Activated B cell treated with CpG ODN at 0.5 μM for 24 hours (primary cell): ENCODE measurements around the gene NELFA. TPM values are rescaled to one million over a fixed set of nuclear protein-coding genes. Genes with fewer than 3 reads are reported as not detected.

ENCODE experiments used
- ATAC-seq: fragments of 200-7000 bp; cut with Tn5 transposase; one replicate; pipeline ENCODE4 v1.10.0; 2021; ENCODE audit warnings: low read depth, mild to moderate bottlenecking, moderate library complexity
- CTCF ChIA-PET: fragments of 350-600 bp; sonication (Branson Sonifier 250); formaldehyde crosslinking; loops from one replicate; lab custom pipeline; 2021; ENCODE audit warnings: antibody characterized with exemption; lab: Charles Lee
- POLR2A ChIA-PET: fragments of 350-600 bp; sonication (Branson Sonifier 250); formaldehyde crosslinking; loops from one replicate; lab custom pipeline; 2021; ENCODE audit warnings: antibody characterized with exemption; lab: Charles Lee
- DNase-seq: peaks from one replicate; pipeline ENCODE4 v3.0.0; 2022
- H3K27ac Mint-ChIP-seq: one replicate; pipeline ENCODE4 v1.8.0; 2020; ENCODE audit warnings: mixed read lengths
- H3K27me3 Mint-ChIP-seq: one replicate; pipeline ENCODE4 v1.8.0; 2021; ENCODE audit warnings: mixed read lengths
- H3K36me3 Mint-ChIP-seq: one replicate; pipeline ENCODE4 v1.8.0; 2021; ENCODE audit warnings: low read depth, mixed read lengths
- H3K4me1 Mint-ChIP-seq: one replicate; pipeline ENCODE4 v1.8.0; 2021; ENCODE audit warnings: mixed read lengths
- H3K4me3 Mint-ChIP-seq: one replicate; pipeline ENCODE4 v1.8.0; 2020; ENCODE audit warnings: mild to moderate bottlenecking, mixed read lengths
- H3K9me3 Mint-ChIP-seq: one replicate; pipeline ENCODE4 v1.8.0; 2020; ENCODE audit warnings: mixed read lengths
- intact Hi-C: fragments of 100-400 bp; cut with micrococcal nuclease; formaldehyde crosslinking; loops from one replicate; pipeline ENCODE4 v1.15.1; 2024
- total RNA-seq: library from RNA; stranded (reverse); gene quantifications from 2 replicates; pipeline ENCODE4 v1.2.3, GENCODE V29; 2022
- TF ChIP-seq, protein P1 (sequence below): fragments of 200-600 bp; IDR thresholded peaks from one replicate; pipeline ENCODE4 v1.8.0; 2022; ENCODE audit warnings: antibody characterized with exemption, mild to moderate bottlenecking

Gene NELFA
- total RNA-seq, 1 donor from 2014 or later: 49.9 TPM

DNA sequence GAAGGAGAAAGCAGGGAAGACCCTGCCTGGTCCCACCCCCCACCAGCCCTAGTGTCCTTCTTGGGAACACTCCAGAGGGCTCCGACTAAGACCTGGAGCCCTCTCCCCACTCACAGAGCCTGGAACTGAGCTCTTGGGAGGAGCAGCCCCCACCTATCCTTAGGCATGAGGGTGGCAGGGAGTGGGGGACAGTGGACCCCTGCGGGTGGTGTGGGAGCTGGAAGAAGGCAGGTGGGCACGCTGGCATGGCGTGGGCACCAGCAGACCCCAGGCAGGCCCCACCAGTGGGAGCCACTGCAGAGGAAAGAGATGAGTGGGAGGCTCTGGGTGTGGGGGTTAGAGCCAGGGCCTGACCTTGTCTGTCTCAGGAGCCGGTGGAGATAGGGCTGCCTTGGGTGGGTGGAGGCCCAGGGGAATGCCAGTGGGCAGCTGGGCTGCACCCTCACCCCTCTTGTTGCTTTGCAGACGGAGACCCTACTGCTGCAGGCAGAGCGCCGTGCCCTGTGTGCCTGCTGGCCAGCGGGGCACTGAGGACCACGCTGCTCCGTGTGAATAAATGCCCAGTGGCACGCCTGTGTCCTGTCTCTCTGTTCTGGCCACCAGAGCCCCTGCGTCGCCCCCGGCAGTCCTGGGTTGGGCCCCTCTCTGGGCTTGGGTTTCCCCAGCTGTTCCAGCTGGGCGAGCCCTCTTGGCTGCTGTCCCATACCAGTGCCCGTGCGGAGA, 34.8 kb upstream of the NELFA start:
- peaks cover 24% of the 10 kb centered on the region for H3K27me3 Mint-ChIP-seq
- intact Hi-C loops: loop anchor here (5.0 kb wide), 1 partner anchor 374 kb away; the partner anchor contains the start of genes CFAP99 and ZFYVE28
- no peaks in the 10 kb centered on the region for H3K36me3 Mint-ChIP-seq
- CTCF ChIA-PET: no interaction called here
- peaks cover 9% of the 10 kb centered on the region for H3K4me1 Mint-ChIP-seq
- H3K27ac Mint-ChIP-seq: no peak overlapping the region
- POLR2A ChIA-PET: no interaction called here
- TF ChIP-seq, protein P1, sequence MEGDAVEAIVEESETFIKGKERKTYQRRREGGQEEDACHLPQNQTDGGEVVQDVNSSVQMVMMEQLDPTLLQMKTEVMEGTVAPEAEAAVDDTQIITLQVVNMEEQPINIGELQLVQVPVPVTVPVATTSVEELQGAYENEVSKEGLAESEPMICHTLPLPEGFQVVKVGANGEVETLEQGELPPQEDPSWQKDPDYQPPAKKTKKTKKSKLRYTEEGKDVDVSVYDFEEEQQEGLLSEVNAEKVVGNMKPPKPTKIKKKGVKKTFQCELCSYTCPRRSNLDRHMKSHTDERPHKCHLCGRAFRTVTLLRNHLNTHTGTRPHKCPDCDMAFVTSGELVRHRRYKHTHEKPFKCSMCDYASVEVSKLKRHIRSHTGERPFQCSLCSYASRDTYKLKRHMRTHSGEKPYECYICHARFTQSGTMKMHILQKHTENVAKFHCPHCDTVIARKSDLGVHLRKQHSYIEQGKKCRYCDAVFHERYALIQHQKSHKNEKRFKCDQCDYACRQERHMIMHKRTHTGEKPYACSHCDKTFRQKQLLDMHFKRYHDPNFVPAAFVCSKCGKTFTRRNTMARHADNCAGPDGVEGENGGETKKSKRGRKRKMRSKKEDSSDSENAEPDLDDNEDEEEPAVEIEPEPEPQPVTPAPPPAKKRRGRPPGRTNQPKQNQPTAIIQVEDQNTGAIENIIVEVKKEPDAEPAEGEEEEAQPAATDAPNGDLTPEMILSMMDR: no peak
- H3K4me3 Mint-ChIP-seq: peak overlapping the region; percentile 19
- no peaks in the 10 kb centered on the region for H3K9me3 Mint-ChIP-seq
- no peak for ATAC-seq
- DNase-seq: no peak

DNA sequence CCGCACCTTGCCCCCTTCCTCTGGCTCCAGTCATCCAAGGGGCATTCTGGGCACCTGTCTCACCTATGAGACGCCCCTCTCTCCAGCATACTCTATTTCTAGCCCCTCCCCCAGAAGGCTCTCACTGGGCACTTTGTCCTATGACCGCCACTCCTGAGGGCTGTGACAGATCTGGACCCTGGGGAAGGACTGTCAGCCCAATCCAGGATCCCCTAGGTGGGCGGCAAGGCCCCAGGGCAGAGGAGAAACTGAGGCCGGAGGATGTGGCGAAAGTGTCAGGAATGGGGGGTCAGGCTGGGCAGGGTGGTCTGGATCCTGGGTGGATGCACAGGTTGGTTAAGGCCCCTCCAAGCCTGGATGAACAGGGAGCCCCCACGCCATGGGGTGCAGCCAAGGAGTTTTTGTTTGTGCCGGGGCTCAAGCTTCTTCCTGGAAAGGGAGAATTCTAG, 34.2 kb upstream of the NELFA start:
- ATAC-seq: no peak
- TF ChIP-seq, protein P1: no peak
- no peak for DNase-seq
- ChIA-PET CTCF (no interaction called here), POLR2A (no interaction called here)
- intact Hi-C loops: loop anchor here (1.0 to 5.0 kb wide), 2 partner anchors 34 to 374 kb away; partner anchors contain the start of genes CFAP99 and ZFYVE28
- H3K27me3 Mint-ChIP-seq: peaks cover 18% of the 10 kb centered on the region
- no peaks in the 10 kb centered on the region for H3K36me3 Mint-ChIP-seq
- peaks cover 9% of the 10 kb centered on the region for H3K4me1 Mint-ChIP-seq
- no peaks in the 10 kb centered on the region for H3K9me3 Mint-ChIP-seq
- H3K4me3 Mint-ChIP-seq: peak overlapping the region; percentile 77
- H3K27ac Mint-ChIP-seq: peak overlapping the region; percentile 35

DNA sequence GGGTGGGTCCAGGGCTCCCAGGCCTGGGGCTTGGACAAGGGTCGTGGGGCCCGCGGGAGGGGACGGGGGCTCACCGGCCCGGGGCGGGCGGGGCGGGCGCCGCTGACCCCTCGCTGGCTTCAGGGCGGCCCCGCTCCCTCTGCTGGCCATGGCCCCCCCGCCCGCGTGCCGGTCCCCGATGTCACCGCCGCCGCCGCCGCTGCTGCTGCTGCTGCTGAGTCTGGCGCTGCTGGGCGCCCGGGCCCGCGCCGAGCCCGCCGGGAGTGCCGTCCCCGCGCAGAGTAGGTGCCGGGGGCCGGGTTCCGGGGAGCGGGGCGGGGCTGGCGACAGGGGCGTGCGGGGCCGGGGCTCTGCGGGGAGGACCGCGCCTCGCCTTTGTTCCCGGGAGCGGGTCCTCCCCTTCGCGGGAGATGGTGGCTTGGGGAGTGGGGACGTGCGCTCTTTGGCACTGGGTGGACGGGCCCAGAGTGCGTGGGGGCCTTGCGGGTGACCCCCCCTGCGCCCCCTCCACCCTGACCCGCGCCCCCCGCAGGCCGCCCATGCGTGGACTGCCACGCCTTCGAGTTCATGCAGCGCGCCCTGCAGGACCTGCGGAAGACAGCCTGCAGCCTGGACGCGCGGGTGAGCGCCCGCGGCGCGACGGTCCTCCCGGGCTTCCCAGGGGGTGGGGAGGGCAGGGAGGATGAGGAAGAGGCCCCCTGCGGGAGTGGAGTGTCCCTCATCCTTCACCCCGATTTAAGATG, 33.6 kb upstream of the NELFA start:
- TF ChIP-seq, protein P1: no peak
- intact Hi-C loops: loop anchor here (1.0 to 5.0 kb wide), 2 partner anchors 33 to 375 kb away; partner anchors contain the start of genes CFAP99 and ZFYVE28
- POLR2A ChIA-PET: no interaction called here
- ATAC-seq (peak; percentile 53), DNase-seq (peak; percentile 48)
- peaks cover 14% of the 10 kb centered on the region for H3K27me3 Mint-ChIP-seq
- peaks cover 9% of the 10 kb centered on the region for H3K4me1 Mint-ChIP-seq
- H3K9me3 Mint-ChIP-seq: no peaks in the 10 kb centered on the region
- CTCF ChIA-PET: no interaction called here
- no peaks in the 10 kb centered on the region for H3K36me3 Mint-ChIP-seq
- H3K4me3 Mint-ChIP-seq: peak overlapping the region; percentile 77
- peak overlapping the region; percentile 35 for H3K27ac Mint-ChIP-seq

DNA sequence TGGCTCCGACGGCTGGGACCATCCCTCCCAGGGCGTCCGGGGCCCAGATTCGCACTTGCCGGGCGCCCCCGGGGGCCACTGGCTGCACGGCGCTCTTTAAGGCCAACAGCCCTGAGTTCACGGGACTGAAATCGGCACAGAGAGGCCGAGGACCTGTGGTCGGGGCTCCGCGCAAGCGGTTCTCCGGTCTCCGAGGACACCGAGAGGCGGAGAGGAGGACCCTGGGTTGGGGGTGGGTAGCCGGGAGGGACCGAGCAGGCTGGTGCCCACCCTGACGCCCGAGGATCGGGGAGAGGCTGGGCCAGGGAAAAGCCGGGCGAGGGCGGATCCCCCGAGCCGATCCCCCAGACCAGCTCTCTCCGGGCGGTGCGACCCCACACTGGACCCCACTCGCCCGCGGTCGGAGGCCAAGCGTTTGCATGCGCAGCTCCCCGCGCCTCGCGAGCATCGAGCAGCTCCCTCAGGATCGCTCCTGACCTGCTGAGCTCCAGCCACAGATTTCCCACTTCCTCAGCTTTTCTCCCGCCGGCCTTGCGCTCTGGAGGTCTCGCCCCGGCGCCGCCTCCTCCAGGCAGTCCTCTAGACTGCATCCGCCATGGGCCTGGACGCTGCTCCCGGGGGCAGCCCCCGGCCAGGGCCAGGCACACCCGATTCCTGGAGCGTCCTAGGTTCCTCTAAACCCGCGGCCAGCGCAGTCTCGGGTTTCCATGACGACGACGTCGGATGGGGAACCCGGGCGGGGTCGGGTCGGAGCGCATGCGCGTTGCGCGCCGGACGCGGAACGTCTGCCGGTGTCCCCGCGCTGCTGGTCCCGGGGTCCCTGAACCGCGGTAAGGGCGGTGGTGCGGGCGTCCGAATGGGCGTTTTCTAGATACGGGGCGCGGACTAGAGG, 32.7 kb upstream of the NELFA start:
- ChIA-PET POLR2A (interaction anchor here (0.6 to 0.8 kb wide), 2 partner anchors 32 to 883 kb away, joined by 3 read pairs; no protein-coding TSS in a partner anchor), CTCF (no interaction called here)
- Mint-ChIP-seq H3K9me3 (no peaks in the 10 kb centered on the region), H3K27me3 (peaks cover 20% of the 10 kb centered on the region), H3K27ac (peak overlapping the region; percentile 12), H3K4me3 (peak overlapping the region; percentile 84), H3K36me3 (no peaks in the 10 kb centered on the region), H3K4me1 (peaks cover 9% of the 10 kb centered on the region)
- TF ChIP-seq, protein P1: no peak
- intact Hi-C loops: loop anchor here (1.0 to 5.0 kb wide), 4 partner anchors 17 to 376 kb away; partner anchors contain the start of genes CFAP99, LETM1, NAT8L and ZFYVE28
- DNase-seq (peak; percentile 80), ATAC-seq (peak; percentile 76)
